Lower leg skin (tissue), 3 donors: ENCODE results near the gene NADK.

Experiments
- POLR2A ChIP-seq, 2 donors: fragments of 450-650 bp; IDR thresholded peaks; one replicate each; pipeline ENCODE4 v1.6.1; 2016 to 2017; ENCODE audit warnings: antibody characterized with exemption in 2 of 2, mild to moderate bottlenecking in 1 of 2, moderate library complexity in 1 of 2
- TF ChIP-seq, protein P1 (sequence below), 3 donors: fragments of 450-650 bp; IDR thresholded peaks; one replicate each; pipeline ENCODE4 v1.5.1; 2016; ENCODE audit warnings: antibody characterized with exemption in 3 of 3, mild to moderate bottlenecking in 3 of 3, moderate library complexity in 2 of 3

DNA sequence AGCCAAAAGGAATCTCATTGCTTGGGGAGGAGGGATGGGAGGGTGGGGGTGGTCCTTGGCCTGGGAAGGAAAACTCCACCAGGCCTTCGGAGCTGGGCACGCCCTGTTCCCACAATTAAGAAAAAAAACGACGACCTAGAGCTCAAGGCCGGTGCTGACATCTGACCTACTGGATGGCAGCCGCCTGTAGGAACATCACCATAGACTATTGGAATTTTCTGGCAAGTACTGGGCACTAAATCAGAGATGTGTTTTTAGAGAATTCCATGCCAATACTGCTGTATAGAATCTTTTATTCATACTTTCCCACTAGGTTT is 729 bp downstream of the NADK start:
- TF ChIP-seq, protein P1, sequence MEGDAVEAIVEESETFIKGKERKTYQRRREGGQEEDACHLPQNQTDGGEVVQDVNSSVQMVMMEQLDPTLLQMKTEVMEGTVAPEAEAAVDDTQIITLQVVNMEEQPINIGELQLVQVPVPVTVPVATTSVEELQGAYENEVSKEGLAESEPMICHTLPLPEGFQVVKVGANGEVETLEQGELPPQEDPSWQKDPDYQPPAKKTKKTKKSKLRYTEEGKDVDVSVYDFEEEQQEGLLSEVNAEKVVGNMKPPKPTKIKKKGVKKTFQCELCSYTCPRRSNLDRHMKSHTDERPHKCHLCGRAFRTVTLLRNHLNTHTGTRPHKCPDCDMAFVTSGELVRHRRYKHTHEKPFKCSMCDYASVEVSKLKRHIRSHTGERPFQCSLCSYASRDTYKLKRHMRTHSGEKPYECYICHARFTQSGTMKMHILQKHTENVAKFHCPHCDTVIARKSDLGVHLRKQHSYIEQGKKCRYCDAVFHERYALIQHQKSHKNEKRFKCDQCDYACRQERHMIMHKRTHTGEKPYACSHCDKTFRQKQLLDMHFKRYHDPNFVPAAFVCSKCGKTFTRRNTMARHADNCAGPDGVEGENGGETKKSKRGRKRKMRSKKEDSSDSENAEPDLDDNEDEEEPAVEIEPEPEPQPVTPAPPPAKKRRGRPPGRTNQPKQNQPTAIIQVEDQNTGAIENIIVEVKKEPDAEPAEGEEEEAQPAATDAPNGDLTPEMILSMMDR (IDR thresholded peaks at IDR 0.05), result no peak
- no peak for TF ChIP-seq POLR2A (IDR thresholded peaks at IDR 0.05)
